K562 (cell line): ENCODE results near the gene HOXB8. TPM values are rescaled to one million over a fixed set of nuclear protein-coding genes. Genes with fewer than 3 reads are reported as not detected.
A peak's percentile ranks its signal among the peaks of the same experiment; 100 is the strongest.

ENCODE experiments used
- ATF4 ChIP-seq: fragments of 450-650 bp; formaldehyde crosslinking; IDR thresholded peaks from 2 replicates; pipeline ENCODE4 v1.4.0; 2022; ENCODE audit warnings: mild to moderate bottlenecking, moderate library complexity
- CEBPZ ChIP-seq: fragments of 150-350 bp; IDR thresholded peaks from 2 replicates; pipeline ENCODE4 v1.6.1; 2014; ENCODE audit warnings: low read depth, mild to moderate bottlenecking, low read length, borderline replicate concordance
- HSF4 ChIP-seq: fragments of 250-450 bp; sonication (Bioruptor Pico); IDR thresholded peaks from 2 replicates; pipeline ENCODE4 v2.1.2; 2022; ENCODE audit warnings: mild to moderate bottlenecking, moderate library complexity, borderline replicate concordance
- L3MBTL2 ChIP-seq: fragments of 450-650 bp; IDR thresholded peaks from 2 replicates; pipeline ENCODE4 v1.6.1; 2016; ENCODE audit warnings: mild to moderate bottlenecking, moderate library complexity
- PHB2 ChIP-seq: fragments of 450-650 bp; IDR thresholded peaks from 2 replicates; pipeline ENCODE4 v1.6.1; 2017; ENCODE audit warnings: low read depth
- PHF8 ChIP-seq: fragments of 200-600 bp; sonication (generic); IDR thresholded peaks from 2 replicates; pipeline ENCODE4 v1.6.1; 2012; ENCODE audit warnings: mixed run types, mild to moderate bottlenecking, inconsistent platforms, low read length, moderate library complexity, borderline replicate concordance
- POLR2AphosphoS5 ChIP-seq: IDR thresholded peaks from 2 replicates; pipeline ENCODE4 v1.6.1; 2011; ENCODE audit warnings: mild to moderate bottlenecking, low read depth, low read length, moderate library complexity; ENCODE audit not compliant: control insufficient read depth, insufficient read depth
- POLR2H ChIP-seq: IDR thresholded peaks from 2 replicates; pipeline ENCODE4 v1.6.1; 2016; ENCODE audit warnings: missing genetic modification characterization, low read depth, mild to moderate bottlenecking, control low read depth, missing compliant biosample characterization, moderate library complexity
- PRPF4 ChIP-seq: fragments of 200-400 bp; formaldehyde crosslinking; IDR thresholded peaks from one replicate; pipeline ENCODE4 v1.6.1; 2017; ENCODE audit warnings: low read length, low read depth, mild to moderate bottlenecking; ENCODE audit not compliant: insufficient read depth, poor library complexity, severe bottlenecking
- RB1 ChIP-seq: fragments of 450-650 bp; IDR thresholded peaks from 2 replicates; pipeline ENCODE4 v1.6.1; 2017; ENCODE audit warnings: low read depth, mild to moderate bottlenecking
- TFE3 ChIP-seq: fragments of 450-650 bp; formaldehyde crosslinking; IDR thresholded peaks from 2 replicates; pipeline ENCODE4 v1.4.0; 2020; ENCODE audit warnings: mild to moderate bottlenecking, mixed read lengths
- ZNF133 ChIP-seq: fragments of 250-450 bp; sonication (Bioruptor Pico); IDR thresholded peaks from 2 replicates; pipeline ENCODE4 v1.4.0; 2020; ENCODE audit warnings: mild to moderate bottlenecking
- ZNF175 ChIP-seq: fragments of 200-800 bp; sonication (Bioruptor generic); IDR thresholded peaks from 2 replicates; pipeline ENCODE4 v1.6.1; 2016; ENCODE audit warnings: low read depth, mild to moderate bottlenecking, missing genetic modification characterization, missing compliant biosample characterization
- ZNF184 ChIP-seq: sonication (generic); formaldehyde crosslinking; IDR thresholded peaks from 2 replicates; pipeline ENCODE4 v1.5.0; 2020; ENCODE audit warnings: missing genetic modification reagents
- ZNF395 ChIP-seq: fragments of 200-800 bp; sonication (Bioruptor generic); IDR thresholded peaks from 2 replicates; pipeline ENCODE4 v1.6.1; 2017; ENCODE audit warnings: missing genetic modification characterization, missing compliant biosample characterization
- polyA plus RNA-seq, 8 experiments: library from polyadenylated mRNA; depleted of rRNA in 4 of 8; stranded (reverse) in 5 of 8; unstranded in 3 of 8; fragments of >200 nt; fragmentation: Nextera tagmentation in 2 of 8; fragmentation: Illumina TruSeq in 1 of 8; extraction: Ambion mirVana in 2 of 8; extraction: Trizol in 1 of 8; gene quantifications; 2 replicates each; pipeline versions ENCODE4 v1.2.1 to v1.2.3, GENCODE V29; 2011 to 2014; ENCODE audit warnings: inconsistent platforms in 1 of 8, missing spikeins in 1 of 8
- total RNA-seq, 7 experiments: library from RNA; depleted of rRNA in 6 of 7; stranded (reverse); fragments of >200 nt in 6 of 7; fragmentation: Illumina TruSeq in 2 of 7; extraction: Trizol in 2 of 7; gene quantifications; 2 replicates each; pipeline versions ENCODE4 v1.2.1 to v1.2.3, GENCODE V29; 2011 to 2021; ENCODE audit warnings: low replicate concordance in 1 of 7
- TF ChIP-seq, protein P1 (sequence below): fragments of 450-650 bp; IDR thresholded peaks from 2 replicates; pipeline ENCODE4 v1.6.1; 2016; ENCODE audit warnings: mild to moderate bottlenecking

Gene HOXB8
- total and polyA plus RNA-seq, 9 of the 15 experiments (the other 6 are each of a cell fraction or from before 2014, with no cell fraction given) = 0.52 to 23.8 (median 3.6) TPM

- TF ChIP-seq TFE3 (CRISPR knock-in tag) = no peak
- TF ChIP-seq HSF4 (CRISPR knock-in tag) = no peak
- peak; percentile 52; the same call in 1 of the 2 replicates for TF ChIP-seq L3MBTL2
- no peak for TF ChIP-seq ZNF184 (CRISPR knock-in tag)
- no peak for TF ChIP-seq POLR2H (tag)
- TF ChIP-seq PHB2 = no peak
- no peak for TF ChIP-seq PRPF4
- TF ChIP-seq ZNF395 (CRISPR knock-in tag) = no peak
- TF ChIP-seq ZNF175 (CRISPR knock-in tag) = no peak
- no peak for TF ChIP-seq ATF4 (CRISPR knock-in tag)
- TF ChIP-seq POLR2AphosphoS5 = peak; percentile 32; the same call in 1 of the 2 replicates
- TF ChIP-seq, protein P1, sequence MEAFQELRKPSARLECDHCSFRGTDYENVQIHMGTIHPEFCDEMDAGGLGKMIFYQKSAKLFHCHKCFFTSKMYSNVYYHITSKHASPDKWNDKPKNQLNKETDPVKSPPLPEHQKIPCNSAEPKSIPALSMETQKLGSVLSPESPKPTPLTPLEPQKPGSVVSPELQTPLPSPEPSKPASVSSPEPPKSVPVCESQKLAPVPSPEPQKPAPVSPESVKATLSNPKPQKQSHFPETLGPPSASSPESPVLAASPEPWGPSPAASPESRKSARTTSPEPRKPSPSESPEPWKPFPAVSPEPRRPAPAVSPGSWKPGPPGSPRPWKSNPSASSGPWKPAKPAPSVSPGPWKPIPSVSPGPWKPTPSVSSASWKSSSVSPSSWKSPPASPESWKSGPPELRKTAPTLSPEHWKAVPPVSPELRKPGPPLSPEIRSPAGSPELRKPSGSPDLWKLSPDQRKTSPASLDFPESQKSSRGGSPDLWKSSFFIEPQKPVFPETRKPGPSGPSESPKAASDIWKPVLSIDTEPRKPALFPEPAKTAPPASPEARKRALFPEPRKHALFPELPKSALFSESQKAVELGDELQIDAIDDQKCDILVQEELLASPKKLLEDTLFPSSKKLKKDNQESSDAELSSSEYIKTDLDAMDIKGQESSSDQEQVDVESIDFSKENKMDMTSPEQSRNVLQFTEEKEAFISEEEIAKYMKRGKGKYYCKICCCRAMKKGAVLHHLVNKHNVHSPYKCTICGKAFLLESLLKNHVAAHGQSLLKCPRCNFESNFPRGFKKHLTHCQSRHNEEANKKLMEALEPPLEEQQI = no peak
- TF ChIP-seq RB1 = 0 out of 2 replicates have a peak, but pooled peaks have one; percentile 29
- TF ChIP-seq ZNF133 (CRISPR knock-in tag) = no peak
- no peak for TF ChIP-seq CEBPZ
- TF ChIP-seq PHF8 = 0 out of 2 replicates have a peak, but pooled peaks have one; percentile 14
Measured at GRCh38 chr17:48646183-48647102, 31.4 kb upstream of the HOXB8 start (continued).
